HS-27A (cell line): Measurements from ENCODE around the gene APOE.
A peak's percentile ranks its signal among the peaks of the same experiment; 100 is the strongest.

ENCODE experiments used
- DNase-seq: peaks from one replicate; pipeline ENCODE4 v3.0.0-alpha.2; 2012; ENCODE audit warnings: low read depth, missing footprints

APOE gene

GRCh38 chr19:44954649-44955504, 49.3 kb downstream of the APOE start, which contains the start of gene CLPTM1:
TSS of gene CLPTM1 (plus strand) at chr19:44955380. CDS start at chr19:44955396, 16 bp downstream.
- peak; percentile 98 for DNase-seq

- no peak for DNase-seq
Measured at GRCh38 chr19:44955505-44956439, 50.2 kb downstream of the APOE start.

GRCh38 chr19:44957526-44957925, 51.9 kb downstream of the APOE start:
- DNase-seq, result no peak

- DNase-seq, result no peak
Measured at GRCh38 chr19:44958090-44958489, 52.5 kb downstream of the APOE start.
